ENCODE data around the gene FAR2. TPM values are rescaled to one million over a fixed set of nuclear protein-coding genes. Genes with fewer than 3 reads are reported as not detected.

The FAR2 gene
- total and polyA plus RNA-seq, 2 experiments from 2014 or later = 18.7 to 22.6 TPM

- H3F3A ChIP-seq (replicated peaks; ENCODE audit: low read depth) = no peaks in the 10 kb centered on the region
- peaks cover 35% of the 10 kb centered on the region for H3K4me1 Mint-ChIP-seq
- H3K4me1 ChIP-seq (ENCODE audit: insufficient read depth) = peaks cover 18% of the 10 kb centered on the region
- DNase-seq (ENCODE audit: low spot score) (no peak), ATAC-seq (no peak)
- H3K36me3 ChIP-seq (ENCODE audit: insufficient read depth) = no peaks in the 10 kb centered on the region
- H3K27me3 ChIP-seq (ENCODE audit: insufficient read depth) = no peaks in the 10 kb centered on the region
- no peak for TF ChIP-seq NANOG (IDR thresholded peaks at IDR 0.05; ENCODE audit: borderline replicate concordance)
- no peak for TF ChIP-seq ZNF114 (CRISPR knock-in tag; IDR thresholded peaks at IDR 0.05)
- no peak for TF ChIP-seq POLR2AphosphoS5 (IDR thresholded peaks at IDR 0.05; ENCODE audit: low read depth)
- no peak for TF ChIP-seq STAT1 (IDR thresholded peaks at IDR 0.05; ENCODE audit: unreplicated experiment)
- TF ChIP-seq EZH2 (IDR thresholded peaks at IDR 0.05; ENCODE audit: low read depth, unreplicated experiment) = no peak
- TF ChIP-seq EZH2phosphoT487 (IDR thresholded peaks at IDR 0.05; ENCODE audit: unreplicated experiment) = no peak
- TF ChIP-seq CREB1 (CRISPR knock-in tag; IDR thresholded peaks at IDR 0.05; ENCODE audit: low read depth) = no peak
- no peak for TF ChIP-seq ETS1 (IDR thresholded peaks at IDR 0.05)
- no peaks in the 10 kb centered on the region for H3K36me3 Mint-ChIP-seq (ENCODE audit: low read depth)
- H3K27me3 Mint-ChIP-seq (ENCODE audit: insufficient read depth, low read depth, poor library complexity) = peaks cover 7% of the 10 kb centered on the region
- H3K27ac Mint-ChIP-seq = no peak overlapping the region
- H3K79me2 ChIP-seq (replicated peaks; ENCODE audit: insufficient read depth) = no peaks in the 10 kb centered on the region
- no peaks in the 10 kb centered on the region for H3K9me2 ChIP-seq (ENCODE audit: insufficient read depth)
- H4K20me1 ChIP-seq (replicated peaks; ENCODE audit: insufficient read depth) = no peaks in the 10 kb centered on the region
- no peaks in the 10 kb centered on the region for H3K9me3 Mint-ChIP-seq
- no peak overlapping the region for H3K4me3 ChIP-seq
- H3K4me3 Mint-ChIP-seq = no peak overlapping the region
- no peak overlapping the region for H3K4me2 ChIP-seq
- H3K27ac ChIP-seq (ENCODE audit: low read depth) = no peak overlapping the region
- H2AFZ ChIP-seq = no peak overlapping the region
Observed at GRCh38 chr12:29240441-29240840, 91.4 kb downstream of the FAR2 start.

GRCh38 chr12:29241821-29242591, 92.9 kb downstream of the FAR2 start:
- DNase-seq (ENCODE audit: low spot score) (peak; percentile 10), ATAC-seq (peak; percentile 81)
- Histone ChIP-seq H3F3A (replicated peaks; ENCODE audit: low read depth) (no peaks in the 10 kb centered on the region), H3K27ac (ENCODE audit: low read depth) (no peak overlapping the region), H3K9me2 (ENCODE audit: insufficient read depth) (no peaks in the 10 kb centered on the region), H2AFZ (no peak overlapping the region), H3K36me3 (ENCODE audit: insufficient read depth) (no peaks in the 10 kb centered on the region), H3K79me2 (replicated peaks; ENCODE audit: insufficient read depth) (no peaks in the 10 kb centered on the region), H3K27me3 (ENCODE audit: insufficient read depth) (no peaks in the 10 kb centered on the region), H3K4me3 (no peak overlapping the region), H4K20me1 (replicated peaks; ENCODE audit: insufficient read depth) (no peaks in the 10 kb centered on the region), H3K4me2 (peak overlapping the region; percentile 29), H3K4me1 (ENCODE audit: insufficient read depth) (peaks cover 18% of the 10 kb centered on the region)
- H3K4me3 Mint-ChIP-seq = no peak overlapping the region
- H3K27me3 Mint-ChIP-seq (ENCODE audit: insufficient read depth, low read depth, poor library complexity) = peaks cover 7% of the 10 kb centered on the region
- no peaks in the 10 kb centered on the region for H3K36me3 Mint-ChIP-seq (ENCODE audit: low read depth)
- TF ChIP-seq REST (IDR thresholded peaks at IDR 0.05; ENCODE audit: unreplicated experiment) = no peak
- H3K4me1 Mint-ChIP-seq = peaks cover 37% of the 10 kb centered on the region
- H3K9me3 Mint-ChIP-seq = no peaks in the 10 kb centered on the region
- H3K27ac Mint-ChIP-seq = no peak overlapping the region

All from GM23338 (cell line).